Vagina (tissue), 2 donors: Measurements from ENCODE around the gene NRL. TPM values are rescaled to one million over a fixed set of nuclear protein-coding genes. Genes with fewer than 3 reads are reported as not detected.

Source experiments
- DNase-seq, 2 donors: peaks; one replicate each; pipeline ENCODE4 v3.0.0-alpha.2; 2017; ENCODE audit errors: extremely low spot score in 2 of 2
- H3K27ac ChIP-seq: fragments of 200-600 bp; sonication (generic); one replicate; pipeline ENCODE4 v1.5.1; 2019
- H3K27me3 ChIP-seq: fragments of 200-600 bp; sonication (generic); one replicate; pipeline ENCODE4 v1.5.1; 2019
- H3K36me3 ChIP-seq, 2 donors: fragments of 200-600 bp; sonication (generic); one replicate each; pipeline ENCODE4 v1.5.1; 2017 to 2019
- H3K4me1 ChIP-seq: fragments of 200-600 bp; sonication (generic); one replicate; pipeline ENCODE4 v1.5.1; 2019
- H3K4me3 ChIP-seq, 2 donors: fragments of 200-600 bp; sonication (generic); 1 replicate in 1 of 2; 2 replicates in 1 of 2; pipeline ENCODE4 v1.5.1; 2016 to 2019
- H3K9me3 ChIP-seq: fragments of 200-600 bp; sonication (generic); one replicate; pipeline ENCODE4 v1.5.1; 2019
- CTCF ChIP-seq, 3 experiments: fragments of 450-650 bp in 2 of 3; fragments of 200-600 bp in 1 of 3; sonication (generic) in 1 of 3; IDR thresholded peaks; one replicate each; pipeline ENCODE4 v1.5.1; 2017 to 2019; ENCODE audit warnings: antibody characterized with exemption in 3 of 3, mild to moderate bottlenecking in 2 of 3, moderate library complexity in 2 of 3
- POLR2A ChIP-seq, 2 donors: fragments of 450-650 bp; IDR thresholded peaks; one replicate each; pipeline ENCODE4 v1.6.1; 2017; ENCODE audit warnings: antibody characterized with exemption in 2 of 2, mild to moderate bottlenecking in 2 of 2, moderate library complexity in 2 of 2
- POLR2AphosphoS5 ChIP-seq, 2 donors: sonication (generic); formaldehyde crosslinking; IDR thresholded peaks; one replicate each; pipeline ENCODE4 v1.9.0; 2017; ENCODE audit warnings: antibody characterized with exemption in 2 of 2, mild to moderate bottlenecking in 2 of 2, low read depth in 1 of 2; ENCODE audit not compliant: insufficient read depth in 1 of 2
- intact Hi-C: fragments of 100-400 bp; cut with DNase I; formaldehyde crosslinking; loops from one replicate; pipeline ENCODE4 v1.15.1; 2023
- total RNA-seq: library from RNA; depleted of rRNA; stranded (reverse); fragments of >200 nt; gene quantifications from one replicate; pipeline ENCODE4 v1.2.3, GENCODE V29; 2016

NRL gene
- total RNA-seq, 1 donor from 2014 or later, result 1.2 TPM

DNA sequence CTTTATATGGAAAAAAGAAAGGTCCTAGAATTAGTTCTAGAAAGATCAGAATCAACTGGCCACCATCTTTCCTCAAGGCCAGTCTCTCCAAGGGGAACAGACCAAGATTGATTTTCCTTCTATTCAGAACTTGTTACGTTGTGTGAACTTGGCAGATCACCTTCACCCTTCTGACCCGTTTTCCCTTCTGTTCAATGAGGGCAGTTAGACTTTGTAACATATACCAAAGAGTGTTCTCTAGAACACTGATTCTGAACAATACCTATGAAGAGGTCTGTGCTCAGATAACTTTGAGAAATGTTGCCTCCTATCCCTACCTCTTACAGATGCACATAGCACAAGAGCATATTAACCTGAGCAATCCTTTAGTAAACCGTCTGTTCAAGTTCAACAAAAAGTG, 31.3 kb downstream of the NRL start:
- Histone ChIP-seq H3K27ac (no peak overlapping the region), H3K9me3 (no peaks in the 10 kb centered on the region), H3K27me3 (no peaks in the 10 kb centered on the region), H3K36me3 (no peaks in the 10 kb centered on the region), H3K4me1 (peaks cover 11% of the 10 kb centered on the region), H3K4me3 (no peak overlapping the region)
- DNase-seq, result no peak
- intact Hi-C loops, result no loop called here
- TF ChIP-seq CTCF (IDR thresholded peaks at IDR 0.05) (no peak), POLR2A (IDR thresholded peaks at IDR 0.05) (no peak), POLR2AphosphoS5 (IDR thresholded peaks at IDR 0.05; ENCODE audit: insufficient read depth in 1 of 2, low read depth in 1 of 2) (no peak)

DNA sequence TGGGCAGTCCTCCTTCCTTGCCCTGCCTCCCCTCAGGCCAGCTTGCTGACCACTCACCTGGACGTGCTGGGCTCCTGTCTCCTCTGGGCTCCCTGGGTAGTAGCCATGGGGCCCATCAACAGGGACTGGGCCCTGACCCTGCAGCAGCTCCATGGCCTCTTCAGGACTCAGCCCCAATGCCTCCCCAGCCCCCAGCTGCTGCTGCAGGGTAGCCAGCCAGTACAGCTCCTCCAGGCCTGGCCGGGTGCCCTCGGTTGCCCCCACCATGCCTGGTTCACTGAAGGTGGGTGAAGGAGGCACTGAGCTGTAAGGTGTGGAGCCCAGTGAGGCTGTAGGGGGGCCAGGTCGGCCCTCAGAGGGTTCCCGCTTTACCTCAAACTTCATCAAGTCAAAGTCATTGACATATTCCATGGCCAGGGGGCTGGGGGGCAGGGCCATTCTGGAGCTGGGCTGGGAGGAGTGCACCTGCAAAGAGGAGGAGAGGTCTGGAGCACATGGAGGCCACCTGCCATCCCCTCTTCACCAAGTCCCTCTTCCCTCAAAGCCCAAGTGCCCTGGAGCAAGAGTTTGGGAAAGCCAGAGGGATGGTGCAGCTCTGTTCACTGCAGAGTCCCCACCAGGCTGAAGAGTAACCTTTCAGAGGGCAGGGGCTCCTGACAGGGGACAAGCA, 32.2 kb downstream of the NRL start:
- Histone ChIP-seq H3K4me1 (peaks cover 11% of the 10 kb centered on the region), H3K27me3 (no peaks in the 10 kb centered on the region), H3K36me3 (no peaks in the 10 kb centered on the region), H3K9me3 (no peaks in the 10 kb centered on the region), H3K27ac (no peak overlapping the region), H3K4me3 (no peak overlapping the region)
- no peak for DNase-seq
- intact Hi-C loops, result no loop called here
- no peak for TF ChIP-seq POLR2A (IDR thresholded peaks at IDR 0.05)
- no peak for TF ChIP-seq CTCF (IDR thresholded peaks at IDR 0.05)
- no peak for TF ChIP-seq POLR2AphosphoS5 (IDR thresholded peaks at IDR 0.05; ENCODE audit: insufficient read depth in 1 of 2, low read depth in 1 of 2)

GRCh38 chr14:24081739-24082211, 33.0 kb downstream of the NRL start:
- no peak for DNase-seq
- no peak for TF ChIP-seq POLR2A (IDR thresholded peaks at IDR 0.05)
- TF ChIP-seq CTCF (IDR thresholded peaks at IDR 0.05), result no peak
- TF ChIP-seq POLR2AphosphoS5 (IDR thresholded peaks at IDR 0.05; ENCODE audit: insufficient read depth in 1 of 2, low read depth in 1 of 2), result no peak
- Histone ChIP-seq H3K9me3 (no peaks in the 10 kb centered on the region), H3K27me3 (no peaks in the 10 kb centered on the region), H3K4me3 (peak overlapping the region; percentile 49 to 69), H3K36me3 (no peaks in the 10 kb centered on the region), H3K4me1 (peaks cover 11% of the 10 kb centered on the region), H3K27ac (peak overlapping the region; percentile 47)
- intact Hi-C loops, result no loop called here

- H3K27me3 ChIP-seq, result no peaks in the 10 kb centered on the region
- peaks cover 11% of the 10 kb centered on the region for H3K4me1 ChIP-seq
- peak overlapping the region; percentile 47 for H3K27ac ChIP-seq
- no peaks in the 10 kb centered on the region for H3K36me3 ChIP-seq
- H3K9me3 ChIP-seq, result no peaks in the 10 kb centered on the region
- peak overlapping the region; percentile 49 to 69 for H3K4me3 ChIP-seq
- DNase-seq, result no peak
- TF ChIP-seq CTCF (IDR thresholded peaks at IDR 0.05) (no peak), POLR2A (IDR thresholded peaks at IDR 0.05) (no peak), POLR2AphosphoS5 (IDR thresholded peaks at IDR 0.05; ENCODE audit: insufficient read depth in 1 of 2, low read depth in 1 of 2) (no peak)
- intact Hi-C loops, result no loop called here
These were observed 33.6 kb downstream of the NRL start for GRCh38 chr14:24080888-24081738.
